Measurements from ENCODE around the gene TNFRSF1A. TPM values are rescaled to one million over a fixed set of nuclear protein-coding genes. Genes with fewer than 3 reads are reported as not detected.
"Not testable (repeated sequence)": the region's sequence is repeated elsewhere in the genome, so short reads cannot be mapped to it uniquely, and the experiment has no call there.

Gene TNFRSF1A
- total RNA-seq, 1 experiment from 2014 or later: 44.1 TPM

GRCh38 chr12:6340032-6340638 is 1.7 kb downstream of the TNFRSF1A start:
- peaks cover 35% of the 10 kb centered on the region for H3K4me1 Mint-ChIP-seq
- TF ChIP-seq JUN (CRISPR knock-in tag; IDR thresholded peaks at IDR 0.05) (no peak), NR1H2 (CRISPR knock-in tag; IDR thresholded peaks at IDR 0.05) (no peak), GABPB1 (CRISPR knock-in tag; IDR thresholded peaks at IDR 0.05) (no peak)
- no peaks in the 10 kb centered on the region for H3K27me3 Mint-ChIP-seq (ENCODE audit: low read depth)
- ChIA-PET CTCF (interaction anchor here (1.1 to 3.4 kb wide), 5 partner anchors 14 to 125 kb away, joined by 4 to 17 read pairs (median 14); no protein-coding TSS in a partner anchor), POLR2A (interaction anchor here (1.0 to 1.3 kb wide), 2 partner anchors 31 to 194 kb away, joined by 3 to 4 read pairs; partner anchors contain the start of gene GAPDH)
- H3K27ac Mint-ChIP-seq: no peak overlapping the region
- H3K9me3 Mint-ChIP-seq: no peaks in the 10 kb centered on the region
- H3K4me3 Mint-ChIP-seq: no peak overlapping the region
- H3K36me3 Mint-ChIP-seq: no peaks in the 10 kb centered on the region
- no peak for DNase-seq (ENCODE audit: low spot score)
- ATAC-seq: no peak

DNA sequence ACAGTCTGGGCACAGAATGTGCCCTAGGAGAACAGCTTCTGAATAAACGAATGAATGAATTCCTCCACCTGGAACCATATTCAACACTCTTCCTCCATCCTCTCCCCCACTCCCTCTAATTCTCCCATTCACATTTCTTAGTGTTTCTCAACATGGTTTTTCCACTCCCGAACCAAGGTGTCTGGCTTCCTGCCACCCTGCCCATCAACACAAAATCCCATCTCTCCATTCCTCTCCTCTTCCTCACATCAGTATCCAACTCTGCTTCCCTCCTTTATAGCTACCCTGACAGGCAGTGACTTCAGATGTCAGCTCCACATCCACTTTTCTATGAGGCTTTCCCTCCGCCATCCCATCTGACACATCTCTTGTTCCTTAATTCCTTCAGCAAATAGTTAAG is 2.9 kb downstream of the TNFRSF1A start:
- DNase-seq (ENCODE audit: low spot score) (no peak), ATAC-seq (no peak)
- Mint-ChIP-seq H3K27me3 (ENCODE audit: low read depth) (no peaks in the 10 kb centered on the region), H3K4me1 (peaks cover 38% of the 10 kb centered on the region), H3K4me3 (no peak overlapping the region), H3K27ac (no peak overlapping the region), H3K36me3 (peaks cover 7% of the 10 kb centered on the region; the same call in 1 of the 2 replicates), H3K9me3 (no peaks in the 10 kb centered on the region)
- TF ChIP-seq, protein P1, sequence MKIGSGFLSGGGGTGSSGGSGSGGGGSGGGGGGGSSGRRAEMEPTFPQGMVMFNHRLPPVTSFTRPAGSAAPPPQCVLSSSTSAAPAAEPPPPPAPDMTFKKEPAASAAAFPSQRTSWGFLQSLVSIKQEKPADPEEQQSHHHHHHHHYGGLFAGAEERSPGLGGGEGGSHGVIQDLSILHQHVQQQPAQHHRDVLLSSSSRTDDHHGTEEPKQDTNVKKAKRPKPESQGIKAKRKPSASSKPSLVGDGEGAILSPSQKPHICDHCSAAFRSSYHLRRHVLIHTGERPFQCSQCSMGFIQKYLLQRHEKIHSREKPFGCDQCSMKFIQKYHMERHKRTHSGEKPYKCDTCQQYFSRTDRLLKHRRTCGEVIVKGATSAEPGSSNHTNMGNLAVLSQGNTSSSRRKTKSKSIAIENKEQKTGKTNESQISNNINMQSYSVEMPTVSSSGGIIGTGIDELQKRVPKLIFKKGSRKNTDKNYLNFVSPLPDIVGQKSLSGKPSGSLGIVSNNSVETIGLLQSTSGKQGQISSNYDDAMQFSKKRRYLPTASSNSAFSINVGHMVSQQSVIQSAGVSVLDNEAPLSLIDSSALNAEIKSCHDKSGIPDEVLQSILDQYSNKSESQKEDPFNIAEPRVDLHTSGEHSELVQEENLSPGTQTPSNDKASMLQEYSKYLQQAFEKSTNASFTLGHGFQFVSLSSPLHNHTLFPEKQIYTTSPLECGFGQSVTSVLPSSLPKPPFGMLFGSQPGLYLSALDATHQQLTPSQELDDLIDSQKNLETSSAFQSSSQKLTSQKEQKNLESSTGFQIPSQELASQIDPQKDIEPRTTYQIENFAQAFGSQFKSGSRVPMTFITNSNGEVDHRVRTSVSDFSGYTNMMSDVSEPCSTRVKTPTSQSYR (CRISPR knock-in tag; IDR thresholded peaks at IDR 0.05): no peak
- TF ChIP-seq ZNF512 (CRISPR knock-in tag; IDR thresholded peaks at IDR 0.05; ENCODE audit: borderline replicate concordance) (no peak), ZNF671 (CRISPR knock-in tag; IDR thresholded peaks at IDR 0.05) (no peak), ZNF423 (CRISPR knock-in tag; IDR thresholded peaks at IDR 0.05) (no peak), ZNF263 (CRISPR knock-in tag; IDR thresholded peaks at IDR 0.05; ENCODE audit: low read depth) (no peak), FOXP1 (CRISPR knock-in tag; IDR thresholded peaks at IDR 0.05; ENCODE audit: borderline replicate concordance) (no peak), CREM (CRISPR knock-in tag; IDR thresholded peaks at IDR 0.05) (no peak), EMX1 (CRISPR knock-in tag; IDR thresholded peaks at IDR 0.05) (no peak), JUN (CRISPR knock-in tag; IDR thresholded peaks at IDR 0.05) (no peak)
- TF ChIP-seq, protein P2, sequence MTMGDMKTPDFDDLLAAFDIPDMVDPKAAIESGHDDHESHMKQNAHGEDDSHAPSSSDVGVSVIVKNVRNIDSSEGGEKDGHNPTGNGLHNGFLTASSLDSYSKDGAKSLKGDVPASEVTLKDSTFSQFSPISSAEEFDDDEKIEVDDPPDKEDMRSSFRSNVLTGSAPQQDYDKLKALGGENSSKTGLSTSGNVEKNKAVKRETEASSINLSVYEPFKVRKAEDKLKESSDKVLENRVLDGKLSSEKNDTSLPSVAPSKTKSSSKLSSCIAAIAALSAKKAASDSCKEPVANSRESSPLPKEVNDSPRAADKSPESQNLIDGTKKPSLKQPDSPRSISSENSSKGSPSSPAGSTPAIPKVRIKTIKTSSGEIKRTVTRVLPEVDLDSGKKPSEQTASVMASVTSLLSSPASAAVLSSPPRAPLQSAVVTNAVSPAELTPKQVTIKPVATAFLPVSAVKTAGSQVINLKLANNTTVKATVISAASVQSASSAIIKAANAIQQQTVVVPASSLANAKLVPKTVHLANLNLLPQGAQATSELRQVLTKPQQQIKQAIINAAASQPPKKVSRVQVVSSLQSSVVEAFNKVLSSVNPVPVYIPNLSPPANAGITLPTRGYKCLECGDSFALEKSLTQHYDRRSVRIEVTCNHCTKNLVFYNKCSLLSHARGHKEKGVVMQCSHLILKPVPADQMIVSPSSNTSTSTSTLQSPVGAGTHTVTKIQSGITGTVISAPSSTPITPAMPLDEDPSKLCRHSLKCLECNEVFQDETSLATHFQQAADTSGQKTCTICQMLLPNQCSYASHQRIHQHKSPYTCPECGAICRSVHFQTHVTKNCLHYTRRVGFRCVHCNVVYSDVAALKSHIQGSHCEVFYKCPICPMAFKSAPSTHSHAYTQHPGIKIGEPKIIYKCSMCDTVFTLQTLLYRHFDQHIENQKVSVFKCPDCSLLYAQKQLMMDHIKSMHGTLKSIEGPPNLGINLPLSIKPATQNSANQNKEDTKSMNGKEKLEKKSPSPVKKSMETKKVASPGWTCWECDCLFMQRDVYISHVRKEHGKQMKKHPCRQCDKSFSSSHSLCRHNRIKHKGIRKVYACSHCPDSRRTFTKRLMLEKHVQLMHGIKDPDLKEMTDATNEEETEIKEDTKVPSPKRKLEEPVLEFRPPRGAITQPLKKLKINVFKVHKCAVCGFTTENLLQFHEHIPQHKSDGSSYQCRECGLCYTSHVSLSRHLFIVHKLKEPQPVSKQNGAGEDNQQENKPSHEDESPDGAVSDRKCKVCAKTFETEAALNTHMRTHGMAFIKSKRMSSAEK (CRISPR knock-in tag; IDR thresholded peaks at IDR 0.05; ENCODE audit: borderline replicate concordance): no peak
- TF ChIP-seq, protein P3, sequence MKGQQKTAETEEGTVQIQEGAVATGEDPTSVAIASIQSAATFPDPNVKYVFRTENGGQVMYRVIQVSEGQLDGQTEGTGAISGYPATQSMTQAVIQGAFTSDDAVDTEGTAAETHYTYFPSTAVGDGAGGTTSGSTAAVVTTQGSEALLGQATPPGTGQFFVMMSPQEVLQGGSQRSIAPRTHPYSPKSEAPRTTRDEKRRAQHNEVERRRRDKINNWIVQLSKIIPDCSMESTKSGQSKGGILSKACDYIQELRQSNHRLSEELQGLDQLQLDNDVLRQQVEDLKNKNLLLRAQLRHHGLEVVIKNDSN (CRISPR knock-in tag; IDR thresholded peaks at IDR 0.05): no peak
- TF ChIP-seq, protein P4, sequence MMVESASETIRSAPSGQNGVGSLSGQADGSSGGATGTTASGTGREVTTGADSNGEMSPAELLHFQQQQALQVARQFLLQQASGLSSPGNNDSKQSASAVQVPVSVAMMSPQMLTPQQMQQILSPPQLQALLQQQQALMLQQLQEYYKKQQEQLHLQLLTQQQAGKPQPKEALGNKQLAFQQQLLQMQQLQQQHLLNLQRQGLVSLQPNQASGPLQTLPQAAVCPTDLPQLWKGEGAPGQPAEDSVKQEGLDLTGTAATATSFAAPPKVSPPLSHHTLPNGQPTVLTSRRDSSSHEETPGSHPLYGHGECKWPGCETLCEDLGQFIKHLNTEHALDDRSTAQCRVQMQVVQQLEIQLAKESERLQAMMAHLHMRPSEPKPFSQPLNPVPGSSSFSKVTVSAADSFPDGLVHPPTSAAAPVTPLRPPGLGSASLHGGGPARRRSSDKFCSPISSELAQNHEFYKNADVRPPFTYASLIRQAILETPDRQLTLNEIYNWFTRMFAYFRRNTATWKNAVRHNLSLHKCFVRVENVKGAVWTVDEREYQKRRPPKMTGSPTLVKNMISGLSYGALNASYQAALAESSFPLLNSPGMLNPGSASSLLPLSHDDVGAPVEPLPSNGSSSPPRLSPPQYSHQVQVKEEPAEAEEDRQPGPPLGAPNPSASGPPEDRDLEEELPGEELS (CRISPR knock-in tag; IDR thresholded peaks at IDR 0.05): no peak
- CTCF ChIA-PET: interaction anchor here (0.6 to 3.4 kb wide), 9 partner anchors 13 to 275 kb away, joined by 3 to 17 read pairs (median 4); no protein-coding TSS in a partner anchor
- POLR2A ChIA-PET: interaction anchor here (0.6 to 1.1 kb wide), 3 partner anchors 34 to 196 kb away, joined by 3 to 6 read pairs (median 3); partner anchors contain the start of genes GAPDH and SCNN1A

GRCh38 chr12:6338536-6338935 is 3.3 kb downstream of the TNFRSF1A start:
- H3K27me3 Mint-ChIP-seq (ENCODE audit: low read depth); H3K4me3 Mint-ChIP-seq; ATAC-seq; DNase-seq (ENCODE audit: low spot score); H3K27ac Mint-ChIP-seq; H3K9me3 Mint-ChIP-seq: not testable (repeated sequence)
- H3K36me3 Mint-ChIP-seq: peaks cover 11% of the 10 kb centered on the region
- POLR2A ChIA-PET: interaction anchor here (0.6 to 1.1 kb wide), 2 partner anchors 34 to 36 kb away, joined by 3 to 6 read pairs; partner anchors contain the start of gene SCNN1A
- CTCF ChIA-PET: interaction anchor here (0.6 to 3.4 kb wide), 9 partner anchors 12 to 274 kb away, joined by 3 to 17 read pairs (median 4); no protein-coding TSS in a partner anchor
- H3K4me1 Mint-ChIP-seq: peaks cover 34% of the 10 kb centered on the region
